Lower leg skin (tissue), 4 donors: ENCODE measurements around the gene MIS18A. TPM values are rescaled to one million over a fixed set of nuclear protein-coding genes. Genes with fewer than 3 reads are reported as not detected.

Experiments
- DNase-seq, 2 donors: peaks; one replicate each; pipeline ENCODE4 v3.0.0-alpha.2; 2019; ENCODE audit warnings: low spot score in 2 of 2
- H3K4me3 ChIP-seq: fragments of 200-600 bp; sonication (generic); 2 replicates; pipeline ENCODE4 v1.5.1; 2017; ENCODE audit warnings: mild to moderate bottlenecking, low read depth; ENCODE audit not compliant: poor library complexity, severe bottlenecking
- POLR2A ChIP-seq, 2 donors: fragments of 450-650 bp; IDR thresholded peaks; one replicate each; pipeline ENCODE4 v1.6.1; 2016 to 2017; ENCODE audit warnings: antibody characterized with exemption in 2 of 2, mild to moderate bottlenecking in 1 of 2, moderate library complexity in 1 of 2
- WGBS, 2 donors: methylation state at CpG; one replicate each; pipeline ENCODE4 v1.1.5; 2018; 5-methylcytosine and 5-hydroxymethylcytosine counted together
- intact Hi-C: fragments of 100-400 bp; cut with DNase I; formaldehyde crosslinking; loops from one replicate; pipeline ENCODE4 v1.15.0; 2023; ENCODE audit warnings: low total_unique reads
- total RNA-seq, 4 donors: library from RNA; depleted of rRNA; stranded (reverse); fragments of >200 nt; gene quantifications; one replicate each; pipeline ENCODE4 v1.1.0, GENCODE V29; 2016
- TF ChIP-seq, protein P1 (sequence below), 3 donors: fragments of 450-650 bp; IDR thresholded peaks; one replicate each; pipeline ENCODE4 v1.5.1; 2016; ENCODE audit warnings: antibody characterized with exemption in 3 of 3, mild to moderate bottlenecking in 3 of 3, moderate library complexity in 2 of 3

Gene MIS18A
- total RNA-seq, 4 donors from 2014 or later = 2.2 to 7.7 (median 3.9) TPM

DNA sequence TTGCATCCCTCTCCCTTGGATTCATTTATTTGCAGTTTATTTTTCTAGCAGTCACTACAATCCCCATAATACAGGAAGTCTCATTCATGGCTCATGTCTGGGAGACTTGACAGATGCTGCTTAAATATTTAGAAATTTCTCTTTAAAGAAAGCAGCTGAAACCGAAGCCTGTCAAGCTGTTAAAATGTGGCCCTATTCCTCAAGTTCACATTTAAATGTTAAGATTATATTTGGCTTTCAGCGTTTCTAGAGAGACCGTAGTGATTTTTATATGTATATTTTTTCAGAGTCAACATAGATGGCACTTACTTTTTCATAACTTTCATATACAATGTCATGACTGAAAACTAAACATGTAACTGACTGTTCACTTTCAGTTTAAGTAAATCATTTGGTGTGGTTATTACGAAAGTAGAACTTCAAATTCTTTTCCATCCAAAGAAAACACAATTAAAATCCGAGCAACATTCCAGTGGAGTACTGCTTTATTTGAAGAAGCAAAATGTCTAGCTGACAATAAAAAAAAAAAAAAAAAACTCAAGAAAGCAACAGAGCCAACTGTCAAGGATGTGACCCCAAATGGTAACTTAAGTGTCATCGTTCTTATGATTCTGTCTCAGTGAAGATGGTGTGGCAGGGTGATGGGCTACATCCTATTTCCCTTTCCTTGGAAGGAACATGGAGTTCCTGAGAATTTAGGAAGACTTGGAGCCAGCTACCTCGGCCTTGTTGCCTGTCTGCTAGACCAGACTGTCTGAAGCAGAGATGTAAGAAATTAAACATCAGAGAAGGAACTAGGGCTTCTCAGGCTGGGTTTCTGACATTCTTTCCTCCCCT lies 37.8 kb downstream of the MIS18A start:
- no peak for DNase-seq
- no peak overlapping the region for H3K4me3 ChIP-seq
- intact Hi-C loops = no loop called here
- TF ChIP-seq POLR2A (IDR thresholded peaks at IDR 0.05) = no peak
- TF ChIP-seq, protein P1, sequence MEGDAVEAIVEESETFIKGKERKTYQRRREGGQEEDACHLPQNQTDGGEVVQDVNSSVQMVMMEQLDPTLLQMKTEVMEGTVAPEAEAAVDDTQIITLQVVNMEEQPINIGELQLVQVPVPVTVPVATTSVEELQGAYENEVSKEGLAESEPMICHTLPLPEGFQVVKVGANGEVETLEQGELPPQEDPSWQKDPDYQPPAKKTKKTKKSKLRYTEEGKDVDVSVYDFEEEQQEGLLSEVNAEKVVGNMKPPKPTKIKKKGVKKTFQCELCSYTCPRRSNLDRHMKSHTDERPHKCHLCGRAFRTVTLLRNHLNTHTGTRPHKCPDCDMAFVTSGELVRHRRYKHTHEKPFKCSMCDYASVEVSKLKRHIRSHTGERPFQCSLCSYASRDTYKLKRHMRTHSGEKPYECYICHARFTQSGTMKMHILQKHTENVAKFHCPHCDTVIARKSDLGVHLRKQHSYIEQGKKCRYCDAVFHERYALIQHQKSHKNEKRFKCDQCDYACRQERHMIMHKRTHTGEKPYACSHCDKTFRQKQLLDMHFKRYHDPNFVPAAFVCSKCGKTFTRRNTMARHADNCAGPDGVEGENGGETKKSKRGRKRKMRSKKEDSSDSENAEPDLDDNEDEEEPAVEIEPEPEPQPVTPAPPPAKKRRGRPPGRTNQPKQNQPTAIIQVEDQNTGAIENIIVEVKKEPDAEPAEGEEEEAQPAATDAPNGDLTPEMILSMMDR (IDR thresholded peaks at IDR 0.05) = no peak
- WGBS, 2 donors = 65 to 74% methylated on average over 7 of the region's 7 CpGs

DNA sequence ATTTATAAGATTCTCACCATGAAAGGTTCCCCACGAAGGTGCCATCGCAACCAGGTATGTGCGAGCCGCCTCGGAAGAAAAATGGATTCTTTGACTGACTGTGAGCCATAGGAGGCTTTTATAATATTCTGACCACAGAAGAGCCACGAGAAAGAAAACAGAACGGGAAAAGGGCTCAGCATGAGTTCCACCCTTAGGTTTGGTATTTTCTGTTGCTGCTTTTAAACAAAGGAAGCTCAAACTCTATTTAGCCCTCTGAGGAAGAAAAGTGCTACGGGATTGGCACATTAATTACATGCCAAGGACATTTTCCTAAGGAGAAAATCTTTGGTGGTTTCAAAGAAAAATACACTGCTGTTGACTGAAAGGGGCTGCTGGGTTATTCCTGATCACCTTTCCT lies 39.3 kb downstream of the MIS18A start:
- 71 to 73% methylated on average over 8 of the region's 8 CpGs for WGBS, 2 donors
- no peak overlapping the region for H3K4me3 ChIP-seq
- TF ChIP-seq, protein P1 (IDR thresholded peaks at IDR 0.05) = no peak
- no peak for TF ChIP-seq POLR2A (IDR thresholded peaks at IDR 0.05)
- intact Hi-C loops = no loop called here
- DNase-seq = no peak

DNA sequence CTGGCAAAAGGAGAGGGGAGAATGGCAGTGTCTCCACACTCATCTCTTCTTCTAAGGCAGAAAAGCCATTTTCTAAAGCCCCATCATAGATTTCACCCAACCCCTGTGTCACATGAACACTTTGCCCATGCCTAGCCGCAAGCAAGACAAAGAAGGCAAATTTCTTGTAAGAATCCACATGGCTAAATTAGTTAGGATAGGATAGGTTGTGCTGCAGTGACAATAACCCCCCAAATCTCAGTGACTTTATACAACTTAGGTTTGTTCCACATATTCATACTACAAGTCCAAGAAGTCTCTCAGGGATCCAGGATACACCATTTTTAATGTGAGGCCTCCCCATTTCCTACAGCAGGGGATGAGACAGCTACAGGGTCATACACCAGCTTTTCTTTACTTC lies 40.8 kb downstream of the MIS18A start:
- WGBS, 2 donors = 91 to 100% methylated on average over 1 of the region's 1 CpG
- TF ChIP-seq, protein P1 (IDR thresholded peaks at IDR 0.05) = no peak
- intact Hi-C loops = no loop called here
- DNase-seq = no peak
- no peak overlapping the region for H3K4me3 ChIP-seq

DNA sequence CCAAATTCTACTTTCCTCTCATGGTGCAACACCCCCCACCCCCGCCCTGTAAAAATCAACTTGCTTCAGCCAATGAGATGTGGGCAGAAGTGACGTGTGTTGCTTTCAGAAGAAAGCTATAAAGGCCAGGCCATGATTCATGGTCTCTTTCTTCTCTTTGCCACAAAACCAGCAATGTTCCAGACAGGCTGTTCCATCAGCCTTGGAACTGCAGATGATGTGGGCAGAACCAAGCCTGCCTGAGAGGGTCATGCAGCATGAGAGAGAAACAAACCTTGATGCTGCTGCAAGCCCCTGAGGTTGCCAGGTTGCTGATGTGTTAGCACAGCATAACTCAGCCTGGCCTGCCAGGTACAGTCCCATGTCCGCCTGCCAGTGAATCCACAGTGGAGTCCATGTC lies 41.8 kb downstream of the MIS18A start:
- intact Hi-C loops = no loop called here
- WGBS, 2 donors = 78 to 80% methylated on average over 3 of the region's 3 CpGs
- TF ChIP-seq, protein P1 (IDR thresholded peaks at IDR 0.05) = no peak
- TF ChIP-seq POLR2A (IDR thresholded peaks at IDR 0.05) = no peak

DNA sequence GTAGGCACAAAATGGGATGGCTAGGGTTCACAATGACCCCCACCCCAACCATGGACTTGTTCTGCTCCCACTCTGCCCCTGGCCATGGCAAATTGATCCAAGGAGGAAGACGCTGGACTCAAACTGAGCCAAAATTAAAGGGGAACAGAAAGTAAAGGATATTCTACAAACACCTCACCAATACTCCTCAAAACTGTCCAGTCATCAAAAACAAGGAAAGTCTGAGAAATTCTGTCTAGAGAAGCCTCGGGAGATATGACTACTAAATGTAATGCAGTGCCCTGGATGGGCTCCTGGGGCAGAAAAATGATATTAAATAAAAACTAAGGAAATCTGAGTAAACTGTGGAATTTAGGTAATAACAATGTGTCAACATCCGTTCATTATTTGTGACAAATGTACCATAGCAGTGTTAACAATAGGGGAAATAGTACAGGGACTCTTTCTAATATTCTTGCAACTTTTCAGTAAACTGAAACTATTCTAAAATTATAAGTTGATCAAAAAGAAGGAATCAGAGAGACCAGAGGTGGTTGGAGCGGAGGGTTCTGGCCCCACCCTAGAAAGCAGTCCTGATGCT lies 45.0 kb downstream of the MIS18A start:
- intact Hi-C loops = no loop called here
- DNase-seq = no peak
- H3K4me3 ChIP-seq = no peak overlapping the region
- 87 to 91% methylated on average over 4 of the region's 4 CpGs for WGBS, 2 donors
- TF ChIP-seq, protein P1 (IDR thresholded peaks at IDR 0.05) = no peak
- no peak for TF ChIP-seq POLR2A (IDR thresholded peaks at IDR 0.05)

More for the DNA sequence above, 41.8 kb downstream of the MIS18A start:
- H3K4me3 ChIP-seq = no peak overlapping the region
- DNase-seq = no peak
